RWPE2 (cell line): ENCODE data around the gene ACOX2.

ENCODE experiments used
- ATAC-seq: fragments of 200-7000 bp; cut with Tn5 transposase; 3 replicates; pipeline ENCODE4 v1.9.1; 2021; ENCODE audit warnings: low read depth
- DNase-seq: peaks from one replicate; pipeline ENCODE4 v3.0.0-alpha.2; 2020; ENCODE audit warnings: low spot score
- H3K27ac ChIP-seq: fragments of 450-650 bp; 2 replicates; pipeline ENCODE4 v1.5.1; 2017; ENCODE audit warnings: mild to moderate bottlenecking; ENCODE audit not compliant: poor library complexity, severe bottlenecking
- H3K27me3 ChIP-seq: fragments of 250-450 bp; sonication (Bioruptor Pico); 2 replicates; pipeline ENCODE4 v1.5.1; 2021; ENCODE audit warnings: mild to moderate bottlenecking, moderate library complexity; ENCODE audit not compliant: insufficient read depth, poor library complexity, severe bottlenecking
- H3K36me3 ChIP-seq: fragments of 250-450 bp; sonication (Bioruptor Pico); 2 replicates; pipeline ENCODE4 v1.5.1; 2020; ENCODE audit warnings: low read depth, mild to moderate bottlenecking, moderate library complexity
- H3K4me1 ChIP-seq: fragments of 250-450 bp; sonication (Bioruptor Pico); 2 replicates; pipeline ENCODE4 v1.5.1; 2021; ENCODE audit warnings: mild to moderate bottlenecking, moderate library complexity; ENCODE audit not compliant: insufficient read depth, poor library complexity, severe bottlenecking
- H3K4me3 ChIP-seq: fragments of 250-450 bp; sonication (Bioruptor Pico); 2 replicates; pipeline ENCODE4 v1.5.1; 2021; ENCODE audit warnings: mild to moderate bottlenecking, moderate library complexity; ENCODE audit not compliant: severe bottlenecking
- H3K9me3 ChIP-seq: fragments of 250-450 bp; sonication (Bioruptor Pico); 2 replicates; pipeline ENCODE4 v1.5.1; 2021; ENCODE audit warnings: mild to moderate bottlenecking, moderate library complexity; ENCODE audit not compliant: severe bottlenecking
- TF ChIP-seq, protein P1 (sequence below): fragments of 450-650 bp; IDR thresholded peaks from one replicate; pipeline ENCODE4 v1.5.1; 2017; ENCODE audit warnings: mild to moderate bottlenecking, moderate library complexity; ENCODE audit not compliant: poor library complexity, severe bottlenecking

ACOX2 gene

DNA sequence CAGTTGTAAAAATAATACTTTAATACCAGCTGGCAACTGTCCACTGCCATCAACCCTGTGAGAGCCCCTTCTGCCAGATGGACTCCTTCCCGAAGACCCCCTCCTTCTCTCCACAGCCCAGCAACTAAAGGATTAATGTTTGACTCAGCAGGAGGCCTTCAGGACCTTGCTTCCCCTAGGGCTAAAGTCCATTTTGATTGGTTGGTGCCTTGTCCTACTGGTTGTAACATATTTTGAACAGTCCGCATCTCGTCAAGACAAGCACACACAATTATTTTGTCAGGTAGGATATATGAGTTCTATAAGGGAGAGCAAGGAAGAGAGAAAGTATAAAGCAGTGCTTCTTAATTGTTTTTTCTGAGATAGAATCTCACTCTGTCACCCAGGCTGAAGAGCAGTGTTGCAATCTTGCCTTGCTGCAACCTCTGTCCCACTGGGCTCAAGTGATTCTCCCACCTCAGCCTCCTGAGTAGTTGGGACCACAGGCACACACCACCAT, 18.6 kb downstream of the ACOX2 start:
- DNase-seq (no peak), ATAC-seq (no peak)
- Histone ChIP-seq H3K27ac (no peak overlapping the region), H3K4me3 (no peak overlapping the region), H3K36me3 (no peaks in the 10 kb centered on the region), H3K27me3 (no peaks in the 10 kb centered on the region), H3K4me1 (no peaks in the 10 kb centered on the region), H3K9me3 (no peaks in the 10 kb centered on the region)
- TF ChIP-seq, protein P1, sequence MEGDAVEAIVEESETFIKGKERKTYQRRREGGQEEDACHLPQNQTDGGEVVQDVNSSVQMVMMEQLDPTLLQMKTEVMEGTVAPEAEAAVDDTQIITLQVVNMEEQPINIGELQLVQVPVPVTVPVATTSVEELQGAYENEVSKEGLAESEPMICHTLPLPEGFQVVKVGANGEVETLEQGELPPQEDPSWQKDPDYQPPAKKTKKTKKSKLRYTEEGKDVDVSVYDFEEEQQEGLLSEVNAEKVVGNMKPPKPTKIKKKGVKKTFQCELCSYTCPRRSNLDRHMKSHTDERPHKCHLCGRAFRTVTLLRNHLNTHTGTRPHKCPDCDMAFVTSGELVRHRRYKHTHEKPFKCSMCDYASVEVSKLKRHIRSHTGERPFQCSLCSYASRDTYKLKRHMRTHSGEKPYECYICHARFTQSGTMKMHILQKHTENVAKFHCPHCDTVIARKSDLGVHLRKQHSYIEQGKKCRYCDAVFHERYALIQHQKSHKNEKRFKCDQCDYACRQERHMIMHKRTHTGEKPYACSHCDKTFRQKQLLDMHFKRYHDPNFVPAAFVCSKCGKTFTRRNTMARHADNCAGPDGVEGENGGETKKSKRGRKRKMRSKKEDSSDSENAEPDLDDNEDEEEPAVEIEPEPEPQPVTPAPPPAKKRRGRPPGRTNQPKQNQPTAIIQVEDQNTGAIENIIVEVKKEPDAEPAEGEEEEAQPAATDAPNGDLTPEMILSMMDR = no peak

DNA sequence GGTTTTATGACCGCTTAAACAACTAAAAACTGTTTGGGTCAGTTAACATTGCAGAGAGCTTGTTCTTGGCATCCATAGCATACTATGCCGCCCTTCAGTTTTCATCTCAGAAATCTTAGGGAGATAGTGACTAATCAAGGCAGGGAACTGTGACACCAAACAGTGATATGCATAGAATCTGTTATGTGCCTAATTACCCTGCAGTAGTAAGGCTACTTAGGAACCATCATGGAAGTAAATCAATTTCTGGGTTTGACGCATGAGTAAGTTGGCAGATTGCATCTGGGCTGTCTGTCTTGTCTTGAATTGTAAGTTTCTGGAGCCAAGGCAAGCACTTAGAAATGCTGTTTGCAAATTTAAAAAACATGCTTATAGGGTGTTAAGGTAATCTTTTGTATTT, 22.6 kb downstream of the ACOX2 start:
- Histone ChIP-seq H3K9me3 (no peaks in the 10 kb centered on the region), H3K27ac (no peak overlapping the region), H3K4me3 (no peak overlapping the region), H3K4me1 (no peaks in the 10 kb centered on the region), H3K36me3 (no peaks in the 10 kb centered on the region), H3K27me3 (no peaks in the 10 kb centered on the region)
- no peak for DNase-seq
- TF ChIP-seq, protein P1 = no peak
- ATAC-seq = no peak

DNA sequence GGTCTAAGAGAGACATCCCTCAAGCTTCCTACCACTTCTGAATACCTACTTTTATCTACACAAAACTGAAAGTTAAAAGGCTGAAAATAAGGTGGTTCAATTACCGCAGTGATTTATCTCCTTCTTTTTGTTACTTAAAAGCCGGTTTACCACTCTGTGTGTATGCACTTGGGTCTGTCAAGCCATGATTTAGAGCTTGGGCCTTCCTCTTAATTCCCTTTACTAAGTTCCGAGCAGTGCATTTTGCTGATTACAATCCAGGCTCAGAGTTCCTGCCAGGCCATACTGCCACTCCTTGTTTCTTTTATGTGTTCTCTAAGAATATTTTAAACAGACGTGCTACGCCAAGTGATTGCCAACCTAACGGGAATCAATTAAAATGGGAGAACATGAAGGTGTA, 28.6 kb downstream of the ACOX2 start:
- no peaks in the 10 kb centered on the region for H3K27me3 ChIP-seq
- no peak overlapping the region for H3K27ac ChIP-seq
- ATAC-seq = no peak
- no peaks in the 10 kb centered on the region for H3K9me3 ChIP-seq
- H3K36me3 ChIP-seq = no peaks in the 10 kb centered on the region
- no peak overlapping the region for H3K4me3 ChIP-seq
- TF ChIP-seq, protein P1 = no peak
- DNase-seq = no peak
- H3K4me1 ChIP-seq = no peaks in the 10 kb centered on the region

DNA sequence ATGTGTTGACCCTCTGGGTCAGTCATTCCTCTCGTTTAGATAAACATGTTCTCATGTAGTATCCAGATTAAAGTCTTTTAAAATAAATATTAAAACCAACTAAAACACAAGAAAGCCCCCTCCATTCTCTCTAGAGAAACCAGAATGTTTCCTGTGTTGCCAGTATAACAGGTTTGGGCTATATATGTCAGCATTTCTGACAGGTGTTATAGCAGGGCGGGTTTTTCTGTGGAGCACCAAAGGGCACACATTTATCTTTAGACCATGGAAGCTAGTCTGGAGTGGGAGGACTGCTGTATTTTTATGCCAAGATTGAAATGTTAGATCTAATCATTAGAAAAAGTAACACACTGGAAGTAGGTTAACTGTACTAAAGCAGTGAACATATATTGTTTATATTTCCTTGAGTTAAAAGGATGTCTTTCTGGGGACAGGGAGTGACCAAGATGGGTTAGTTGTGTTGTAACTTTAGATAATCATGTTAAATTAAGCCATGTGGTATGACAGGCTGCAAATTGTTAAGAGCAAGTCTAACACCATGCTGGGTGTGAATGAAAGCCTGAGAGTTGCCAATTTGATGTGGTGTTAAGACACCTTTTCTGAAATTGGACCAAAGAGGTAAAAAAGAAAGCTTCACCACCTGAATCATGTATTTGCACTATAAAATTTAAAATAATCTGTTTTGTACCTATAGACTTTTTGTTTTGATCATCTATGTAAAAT, 29.5 kb downstream of the ACOX2 start:
- Histone ChIP-seq H3K4me3 (no peak overlapping the region), H3K27ac (no peak overlapping the region), H3K9me3 (no peaks in the 10 kb centered on the region), H3K27me3 (no peaks in the 10 kb centered on the region), H3K4me1 (no peaks in the 10 kb centered on the region), H3K36me3 (peaks cover 2% of the 10 kb centered on the region; the same call in 1 of the 2 replicates)
- TF ChIP-seq, protein P1 = no peak
- DNase-seq (no peak), ATAC-seq (no peak)

DNA sequence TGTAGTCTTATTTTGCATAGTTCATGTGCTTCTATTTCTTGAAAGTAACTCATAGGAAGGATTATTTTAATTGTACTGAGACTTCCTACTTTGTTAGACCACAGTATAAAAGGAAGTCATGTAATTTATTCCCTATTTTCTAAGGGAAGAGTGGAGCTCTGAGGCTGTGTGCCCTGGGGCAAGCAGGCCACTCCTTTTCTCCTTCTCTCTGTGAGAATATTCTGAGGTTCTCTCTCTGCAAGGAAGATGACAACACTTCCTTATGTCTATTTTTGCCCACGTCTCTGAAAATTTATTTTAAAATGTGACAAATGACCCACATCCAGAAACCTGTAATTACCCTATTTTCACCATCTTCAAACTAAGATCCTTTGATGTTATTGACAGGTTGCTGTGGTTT, 34.1 kb downstream of the ACOX2 start:
- Histone ChIP-seq H3K27me3 (no peaks in the 10 kb centered on the region), H3K27ac (no peak overlapping the region), H3K36me3 (peaks cover 13% of the 10 kb centered on the region), H3K4me3 (no peak overlapping the region), H3K9me3 (no peaks in the 10 kb centered on the region), H3K4me1 (no peaks in the 10 kb centered on the region)
- TF ChIP-seq, protein P1 = no peak
- DNase-seq (no peak), ATAC-seq (no peak)
